HepG2 (cell line): ENCODE data around the gene CCDC183. TPM values are rescaled to one million over a fixed set of nuclear protein-coding genes. Genes with fewer than 3 reads are reported as not detected.

Source experiments
- ARID2 ChIP-seq: sonication (generic); formaldehyde crosslinking; IDR thresholded peaks from 2 replicates; pipeline ENCODE4 v1.8.1; 2022; ENCODE audit warnings: mild to moderate bottlenecking, missing genetic modification reagents, borderline replicate concordance
- ASH2L ChIP-seq: fragments of 300-600, 200-600 bp; sonication (generic); IDR thresholded peaks from 2 replicates; pipeline ENCODE4 v1.7.0; 2017; ENCODE audit warnings: low read depth, mild to moderate bottlenecking, moderate library complexity, mixed read lengths, low read length; ENCODE audit not compliant: insufficient read length
- ATRX ChIP-seq: sonication (generic); formaldehyde crosslinking; IDR thresholded peaks from 2 replicates; pipeline ENCODE4 v1.4.0; 2020; ENCODE audit warnings: missing genetic modification reagents, borderline replicate concordance
- CHD2 ChIP-seq: IDR thresholded peaks from 2 replicates; pipeline ENCODE4 v1.6.1; 2011; ENCODE audit warnings: low read depth, low read length, improper control_type of control experiment
- SSRP1 ChIP-seq: IDR thresholded peaks from 2 replicates; pipeline ENCODE4 v1.6.1; 2016; ENCODE audit warnings: control low read depth
- ZBTB37 ChIP-seq: sonication (generic); formaldehyde crosslinking; IDR thresholded peaks from 2 replicates; pipeline ENCODE4 v1.4.0; 2020; ENCODE audit warnings: mild to moderate bottlenecking, missing genetic modification reagents
- ZNF281 ChIP-seq: sonication (generic); formaldehyde crosslinking; IDR thresholded peaks from 2 replicates; pipeline ENCODE4 v1.4.0; 2020; ENCODE audit warnings: missing genetic modification reagents, borderline replicate concordance
- ZSCAN22 ChIP-seq: sonication (generic); formaldehyde crosslinking; IDR thresholded peaks from 2 replicates; pipeline ENCODE4 v1.4.0; 2020; ENCODE audit warnings: mild to moderate bottlenecking, missing genetic modification reagents
- polyA plus RNA-seq, 8 experiments: library from polyadenylated mRNA; depleted of rRNA in 3 of 8; stranded (reverse) in 7 of 8; unstranded in 1 of 8; fragments of >200 nt; fragmentation: Illumina TruSeq in 4 of 8; extraction: Trizol in 4 of 8; gene quantifications; 2 replicates each; pipeline versions ENCODE4 v1.2.1 to v1.2.3, GENCODE V29; 2011 to 2016; ENCODE audit warnings: low read depth in 4 of 8, missing spikeins in 1 of 8, mixed read lengths in 1 of 8; ENCODE audit not compliant: insufficient read depth in 1 of 8
- total RNA-seq, 5 experiments: library from RNA; depleted of rRNA; stranded (reverse); fragments of >200 nt; fragmentation: Illumina TruSeq; extraction: Trizol; gene quantifications; 2 replicates each; pipeline ENCODE4 v1.2.3, GENCODE V29; 2016; ENCODE audit warnings: low read depth in 1 of 5
- TF ChIP-seq, protein P1 (sequence below): sonication (generic); formaldehyde crosslinking; IDR thresholded peaks from 2 replicates; pipeline ENCODE4 v1.9.0; 2021; ENCODE audit warnings: mild to moderate bottlenecking, missing genetic modification reagents
- TF ChIP-seq, protein P2 (sequence below): IDR thresholded peaks from 2 replicates; pipeline ENCODE4 v1.6.1; 2016; ENCODE audit warnings: mild to moderate bottlenecking, missing biosample characterization, missing genetic modification reagents
- TF ChIP-seq, protein P3 (sequence below): sonication (generic); formaldehyde crosslinking; IDR thresholded peaks from 2 replicates; pipeline ENCODE4 v1.5.1; 2020; ENCODE audit warnings: mild to moderate bottlenecking, missing genetic modification reagents, moderate library complexity

CCDC183 gene
- total and polyA plus RNA-seq, 2 of the 13 experiments (the other 11 are each of a cell fraction or from before 2014, with no cell fraction given) = 5.0 to 66.4 TPM

GRCh38 chr9:136849038-136849959 lies 53.2 kb downstream of the CCDC183 start, which contains the start of gene PHPT1 (continued):
- TF ChIP-seq, protein P1, sequence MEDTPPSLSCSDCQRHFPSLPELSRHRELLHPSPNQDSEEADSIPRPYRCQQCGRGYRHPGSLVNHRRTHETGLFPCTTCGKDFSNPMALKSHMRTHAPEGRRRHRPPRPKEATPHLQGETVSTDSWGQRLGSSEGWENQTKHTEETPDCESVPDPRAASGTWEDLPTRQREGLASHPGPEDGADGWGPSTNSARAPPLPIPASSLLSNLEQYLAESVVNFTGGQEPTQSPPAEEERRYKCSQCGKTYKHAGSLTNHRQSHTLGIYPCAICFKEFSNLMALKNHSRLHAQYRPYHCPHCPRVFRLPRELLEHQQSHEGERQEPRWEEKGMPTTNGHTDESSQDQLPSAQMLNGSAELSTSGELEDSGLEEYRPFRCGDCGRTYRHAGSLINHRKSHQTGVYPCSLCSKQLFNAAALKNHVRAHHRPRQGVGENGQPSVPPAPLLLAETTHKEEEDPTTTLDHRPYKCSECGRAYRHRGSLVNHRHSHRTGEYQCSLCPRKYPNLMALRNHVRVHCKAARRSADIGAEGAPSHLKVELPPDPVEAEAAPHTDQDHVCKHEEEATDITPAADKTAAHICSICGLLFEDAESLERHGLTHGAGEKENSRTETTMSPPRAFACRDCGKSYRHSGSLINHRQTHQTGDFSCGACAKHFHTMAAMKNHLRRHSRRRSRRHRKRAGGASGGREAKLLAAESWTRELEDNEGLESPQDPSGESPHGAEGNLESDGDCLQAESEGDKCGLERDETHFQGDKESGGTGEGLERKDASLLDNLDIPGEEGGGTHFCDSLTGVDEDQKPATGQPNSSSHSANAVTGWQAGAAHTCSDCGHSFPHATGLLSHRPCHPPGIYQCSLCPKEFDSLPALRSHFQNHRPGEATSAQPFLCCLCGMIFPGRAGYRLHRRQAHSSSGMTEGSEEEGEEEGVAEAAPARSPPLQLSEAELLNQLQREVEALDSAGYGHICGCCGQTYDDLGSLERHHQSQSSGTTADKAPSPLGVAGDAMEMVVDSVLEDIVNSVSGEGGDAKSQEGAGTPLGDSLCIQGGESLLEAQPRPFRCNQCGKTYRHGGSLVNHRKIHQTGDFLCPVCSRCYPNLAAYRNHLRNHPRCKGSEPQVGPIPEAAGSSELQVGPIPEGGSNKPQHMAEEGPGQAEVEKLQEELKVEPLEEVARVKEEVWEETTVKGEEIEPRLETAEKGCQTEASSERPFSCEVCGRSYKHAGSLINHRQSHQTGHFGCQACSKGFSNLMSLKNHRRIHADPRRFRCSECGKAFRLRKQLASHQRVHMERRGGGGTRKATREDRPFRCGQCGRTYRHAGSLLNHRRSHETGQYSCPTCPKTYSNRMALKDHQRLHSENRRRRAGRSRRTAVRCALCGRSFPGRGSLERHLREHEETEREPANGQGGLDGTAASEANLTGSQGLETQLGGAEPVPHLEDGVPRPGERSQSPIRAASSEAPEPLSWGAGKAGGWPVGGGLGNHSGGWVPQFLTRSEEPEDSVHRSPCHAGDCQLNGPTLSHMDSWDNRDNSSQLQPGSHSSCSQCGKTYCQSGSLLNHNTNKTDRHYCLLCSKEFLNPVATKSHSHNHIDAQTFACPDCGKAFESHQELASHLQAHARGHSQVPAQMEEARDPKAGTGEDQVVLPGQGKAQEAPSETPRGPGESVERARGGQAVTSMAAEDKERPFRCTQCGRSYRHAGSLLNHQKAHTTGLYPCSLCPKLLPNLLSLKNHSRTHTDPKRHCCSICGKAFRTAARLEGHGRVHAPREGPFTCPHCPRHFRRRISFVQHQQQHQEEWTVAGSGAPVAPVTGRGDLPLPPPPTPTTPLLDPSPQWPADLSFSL = no peak
- TF ChIP-seq ASH2L (peak; percentile 72), CHD2 (peak; percentile 74; the same call in 1 of the 2 replicates), ZSCAN22 (CRISPR knock-in tag) (no peak), SSRP1 (CRISPR knock-in tag) (peak; percentile 76), ZBTB37 (CRISPR knock-in tag) (no peak), ATRX (CRISPR knock-in tag) (no peak), ARID2 (CRISPR knock-in tag) (peak; percentile 67; the same call in 1 of the 2 replicates), ZNF281 (CRISPR knock-in tag) (peak; percentile 74)
- TF ChIP-seq, protein P2, sequence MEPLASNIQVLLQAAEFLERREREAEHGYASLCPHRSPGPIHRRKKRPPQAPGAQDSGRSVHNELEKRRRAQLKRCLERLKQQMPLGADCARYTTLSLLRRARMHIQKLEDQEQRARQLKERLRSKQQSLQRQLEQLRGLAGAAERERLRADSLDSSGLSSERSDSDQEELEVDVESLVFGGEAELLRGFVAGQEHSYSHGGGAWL (CRISPR knock-in tag) = no peak
- TF ChIP-seq, protein P3, sequence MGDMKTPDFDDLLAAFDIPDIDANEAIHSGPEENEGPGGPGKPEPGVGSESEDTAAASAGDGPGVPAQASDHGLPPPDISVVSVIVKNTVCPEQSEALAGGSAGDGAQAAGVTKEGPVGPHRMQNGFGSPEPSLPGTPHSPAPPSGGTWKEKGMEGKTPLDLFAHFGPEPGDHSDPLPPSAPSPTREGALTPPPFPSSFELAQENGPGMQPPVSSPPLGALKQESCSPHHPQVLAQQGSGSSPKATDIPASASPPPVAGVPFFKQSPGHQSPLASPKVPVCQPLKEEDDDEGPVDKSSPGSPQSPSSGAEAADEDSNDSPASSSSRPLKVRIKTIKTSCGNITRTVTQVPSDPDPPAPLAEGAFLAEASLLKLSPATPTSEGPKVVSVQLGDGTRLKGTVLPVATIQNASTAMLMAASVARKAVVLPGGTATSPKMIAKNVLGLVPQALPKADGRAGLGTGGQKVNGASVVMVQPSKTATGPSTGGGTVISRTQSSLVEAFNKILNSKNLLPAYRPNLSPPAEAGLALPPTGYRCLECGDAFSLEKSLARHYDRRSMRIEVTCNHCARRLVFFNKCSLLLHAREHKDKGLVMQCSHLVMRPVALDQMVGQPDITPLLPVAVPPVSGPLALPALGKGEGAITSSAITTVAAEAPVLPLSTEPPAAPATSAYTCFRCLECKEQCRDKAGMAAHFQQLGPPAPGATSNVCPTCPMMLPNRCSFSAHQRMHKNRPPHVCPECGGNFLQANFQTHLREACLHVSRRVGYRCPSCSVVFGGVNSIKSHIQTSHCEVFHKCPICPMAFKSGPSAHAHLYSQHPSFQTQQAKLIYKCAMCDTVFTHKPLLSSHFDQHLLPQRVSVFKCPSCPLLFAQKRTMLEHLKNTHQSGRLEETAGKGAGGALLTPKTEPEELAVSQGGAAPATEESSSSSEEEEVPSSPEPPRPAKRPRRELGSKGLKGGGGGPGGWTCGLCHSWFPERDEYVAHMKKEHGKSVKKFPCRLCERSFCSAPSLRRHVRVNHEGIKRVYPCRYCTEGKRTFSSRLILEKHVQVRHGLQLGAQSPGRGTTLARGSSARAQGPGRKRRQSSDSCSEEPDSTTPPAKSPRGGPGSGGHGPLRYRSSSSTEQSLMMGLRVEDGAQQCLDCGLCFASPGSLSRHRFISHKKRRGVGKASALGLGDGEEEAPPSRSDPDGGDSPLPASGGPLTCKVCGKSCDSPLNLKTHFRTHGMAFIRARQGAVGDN = peak; percentile 79
